Skeletal muscle satellite cell (primary cell): ENCODE results near the gene LPIN1.
"Not testable (repeated sequence)": the region's sequence is repeated elsewhere in the genome, so short reads cannot be mapped to it uniquely, and the experiment has no call there.

ENCODE experiments used
- H3K27me3 ChIP-seq: 2 replicates; pipeline ENCODE4 v1.7.0; 2013; ENCODE audit warnings: low read length; ENCODE audit not compliant: control insufficient read depth, insufficient read depth
- H3K36me3 ChIP-seq: 2 replicates; pipeline ENCODE4 v1.7.0; 2013; ENCODE audit warnings: mild to moderate bottlenecking, control low read depth, low read length; ENCODE audit not compliant: insufficient read depth
- H3K4me1 ChIP-seq: 2 replicates; pipeline ENCODE4 v1.7.0; 2013; ENCODE audit warnings: low read length; ENCODE audit not compliant: control insufficient read depth, insufficient read depth
- H3K4me2 ChIP-seq: 2 replicates; pipeline ENCODE4 v1.7.0; 2013; ENCODE audit warnings: mild to moderate bottlenecking, low read length
- H3K4me3 ChIP-seq: 2 replicates; pipeline ENCODE4 v1.7.0; 2013; ENCODE audit warnings: low read length
- H3K9ac ChIP-seq: 2 replicates; pipeline ENCODE4 v1.7.0; 2013; ENCODE audit warnings: mild to moderate bottlenecking, low read depth, low read length, moderate library complexity
- H3K9me3 ChIP-seq: replicated peaks from 2 replicates; pipeline ENCODE4 v1.7.0; 2013; ENCODE audit warnings: mild to moderate bottlenecking, control low read depth, low read length

Gene LPIN1

DNA sequence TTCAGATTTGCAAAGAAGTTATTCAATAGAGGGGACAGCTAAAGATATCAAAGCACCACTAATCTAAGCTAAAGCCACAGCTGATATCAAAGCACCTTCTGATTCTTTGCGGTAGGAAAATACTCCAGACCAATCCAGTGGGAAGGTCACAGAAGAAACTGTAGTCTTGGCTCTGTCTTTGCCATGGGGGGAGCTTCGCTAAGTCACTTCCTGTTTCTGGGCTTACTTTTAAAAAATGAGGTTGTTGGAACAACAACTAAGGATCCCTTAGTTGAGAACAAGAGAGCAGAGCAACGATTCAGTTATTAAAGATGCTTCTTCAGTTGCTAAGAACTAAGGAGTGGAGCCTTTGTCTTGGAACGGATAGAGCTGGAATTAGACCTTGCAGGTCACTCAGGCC is 12.2 kb downstream of the LPIN1 start:
- Histone ChIP-seq H3K4me3 (no peak overlapping the region), H3K4me1 (peaks cover 11% of the 10 kb centered on the region), H3K36me3 (no peaks in the 10 kb centered on the region), H3K9ac (no peak overlapping the region), H3K4me2 (no peak overlapping the region), H3K9me3 (no peaks in the 10 kb centered on the region), H3K27me3 (no peaks in the 10 kb centered on the region)

DNA sequence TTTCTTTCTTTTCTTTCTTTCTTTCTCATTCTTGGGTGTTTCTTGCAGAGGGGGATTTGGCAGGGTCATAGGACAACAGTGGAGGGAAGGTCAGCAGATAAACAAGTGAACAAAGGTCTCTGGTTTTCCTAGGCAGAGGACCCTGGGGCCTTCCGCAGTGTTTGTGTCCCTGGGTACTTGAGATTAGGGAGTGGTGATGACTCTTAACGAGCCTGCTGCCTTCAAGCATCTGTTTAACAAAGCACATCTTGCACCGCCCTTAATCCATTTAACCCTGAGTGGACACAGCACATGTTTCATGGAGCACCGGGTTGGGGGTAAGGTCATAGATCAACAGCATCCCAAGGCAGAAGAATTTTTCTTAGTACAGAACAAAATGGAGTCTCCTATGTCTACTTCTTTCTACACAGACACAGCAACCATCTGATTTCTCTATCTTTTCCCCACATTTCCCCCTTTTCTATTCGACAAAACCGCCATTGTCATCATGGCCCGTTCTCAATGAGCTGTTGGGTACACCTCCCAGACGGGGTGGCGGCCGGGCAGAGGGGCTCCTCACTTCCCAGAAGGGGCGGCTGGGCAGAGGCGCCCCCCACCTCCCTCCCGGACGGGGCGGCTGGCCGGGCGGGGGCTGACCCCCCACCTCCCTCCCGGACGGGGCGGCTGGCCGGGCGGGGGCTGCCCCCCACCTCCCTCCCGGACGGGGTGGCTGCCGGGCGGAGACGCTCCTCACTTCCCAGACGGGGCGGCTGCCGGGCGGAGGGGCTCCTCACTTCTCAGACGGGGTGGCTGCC is 12.9 kb downstream of the LPIN1 start:
- not testable (repeated sequence) for H3K36me3 ChIP-seq, H3K9ac ChIP-seq, H3K27me3 ChIP-seq, H3K4me3 ChIP-seq, H3K4me2 ChIP-seq, H3K4me1 ChIP-seq, H3K9me3 ChIP-seq

DNA sequence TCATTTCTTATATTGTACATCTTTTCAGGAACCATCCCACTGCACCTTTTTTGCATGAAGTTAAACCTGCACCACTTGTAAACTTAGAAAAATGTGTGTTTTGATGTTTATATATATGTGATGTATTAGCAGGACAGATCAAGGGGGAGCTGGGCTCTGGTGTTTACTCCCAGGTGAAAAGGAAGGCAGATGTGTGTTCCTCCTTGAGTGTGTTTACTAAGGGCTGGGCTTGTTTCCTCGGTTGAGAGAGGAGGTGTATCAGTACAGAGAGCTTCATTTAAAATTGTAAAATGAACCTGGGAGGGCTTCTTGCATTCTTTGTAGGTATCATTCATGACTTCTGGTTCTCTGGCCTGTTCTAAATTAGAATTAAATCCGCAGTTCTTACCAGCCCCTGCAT is 14.8 kb downstream of the LPIN1 start:
- Histone ChIP-seq H3K4me1 (no peaks in the 10 kb centered on the region), H3K36me3 (peaks cover 15% of the 10 kb centered on the region), H3K27me3 (no peaks in the 10 kb centered on the region), H3K4me2 (no peak overlapping the region), H3K9ac (no peak overlapping the region), H3K9me3 (no peaks in the 10 kb centered on the region), H3K4me3 (no peak overlapping the region)

DNA sequence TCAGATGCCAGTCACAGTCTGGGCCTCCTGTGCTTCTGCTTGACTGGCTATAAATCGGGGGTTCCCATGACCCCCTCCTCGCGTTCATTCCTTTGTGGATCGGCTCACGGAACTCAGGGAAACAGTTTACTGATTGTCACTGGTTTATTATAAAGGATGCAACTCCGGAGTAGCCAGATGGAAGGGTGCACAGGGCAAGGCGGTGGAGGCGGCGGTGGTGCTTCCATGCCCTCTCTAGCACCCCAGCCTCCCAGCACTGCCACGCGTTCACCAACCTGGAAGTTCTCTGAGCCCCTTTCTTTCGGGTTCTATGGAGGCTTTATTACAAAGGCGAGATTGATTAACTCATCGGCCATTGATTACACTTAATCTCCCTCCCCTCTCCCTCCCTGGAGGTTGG is 15.6 kb downstream of the LPIN1 start:
- Histone ChIP-seq H3K36me3 (peaks cover 23% of the 10 kb centered on the region), H3K4me2 (no peak overlapping the region)

DNA sequence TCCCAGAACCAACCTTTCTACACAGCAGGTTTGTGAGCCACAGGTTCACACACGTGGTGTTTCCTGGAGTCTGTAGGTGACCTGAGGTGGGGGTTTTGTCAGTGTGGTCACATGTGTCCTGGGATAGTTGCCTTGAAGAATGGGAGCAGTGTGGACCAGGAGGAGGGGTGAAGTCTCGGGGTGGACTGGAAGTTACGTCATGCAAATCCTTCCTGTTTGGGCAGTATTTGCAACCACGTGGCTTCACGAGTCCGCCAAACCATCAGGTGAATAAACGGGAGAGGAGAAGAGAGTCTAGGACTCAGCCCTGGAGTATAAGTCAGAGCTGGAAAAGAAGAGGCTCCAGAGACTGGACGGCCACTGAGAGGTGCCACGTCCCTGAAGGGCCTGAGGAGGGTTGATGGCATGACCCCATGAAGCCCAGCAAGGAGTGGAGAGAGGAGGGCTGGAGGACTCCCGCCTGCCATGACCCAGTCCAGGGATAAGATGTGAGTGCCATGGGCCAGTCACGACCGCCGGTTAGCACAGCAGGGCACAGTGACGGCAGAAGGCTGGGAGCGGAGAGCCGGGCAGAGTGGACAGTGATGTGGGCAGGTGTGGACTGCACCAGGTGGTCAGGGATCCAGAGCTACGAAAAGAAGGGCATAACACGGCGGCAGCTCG is 16.5 kb downstream of the LPIN1 start:
- no peaks in the 10 kb centered on the region for H3K27me3 ChIP-seq
- H3K9ac ChIP-seq = no peak overlapping the region
- H3K4me1 ChIP-seq = no peaks in the 10 kb centered on the region
- H3K36me3 ChIP-seq = peaks cover 31% of the 10 kb centered on the region
- no peak overlapping the region for H3K4me2 ChIP-seq
- no peak overlapping the region for H3K4me3 ChIP-seq
- no peaks in the 10 kb centered on the region for H3K9me3 ChIP-seq

More for the DNA sequence above, 15.6 kb downstream of the LPIN1 start:
- Histone ChIP-seq H3K27me3 (no peaks in the 10 kb centered on the region), H3K9me3 (no peaks in the 10 kb centered on the region), H3K4me1 (no peaks in the 10 kb centered on the region), H3K4me3 (no peak overlapping the region), H3K9ac (no peak overlapping the region)

DNA sequence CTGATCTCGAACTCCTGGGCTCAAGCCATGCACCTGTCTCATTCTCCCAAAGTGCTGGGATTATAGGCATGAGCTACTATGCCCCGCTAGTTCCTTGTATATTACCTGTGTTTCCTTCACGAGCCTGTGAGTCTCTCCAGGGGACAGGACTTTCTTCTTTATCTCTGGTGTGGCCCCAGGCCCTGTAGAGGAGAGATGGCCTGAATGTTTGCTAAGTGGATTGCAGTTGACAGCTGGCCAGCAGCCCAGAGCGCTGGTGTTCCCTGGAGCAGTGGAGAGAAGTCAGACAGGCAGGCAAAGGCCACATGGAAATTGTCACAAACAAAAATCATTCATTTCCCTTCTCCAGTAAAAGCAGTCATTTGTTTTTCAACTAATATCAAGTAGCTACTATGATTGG is 17.9 kb downstream of the LPIN1 start:
- Histone ChIP-seq H3K4me1 (no peaks in the 10 kb centered on the region), H3K36me3 (peaks cover 36% of the 10 kb centered on the region), H3K9me3 (no peaks in the 10 kb centered on the region)

DNA sequence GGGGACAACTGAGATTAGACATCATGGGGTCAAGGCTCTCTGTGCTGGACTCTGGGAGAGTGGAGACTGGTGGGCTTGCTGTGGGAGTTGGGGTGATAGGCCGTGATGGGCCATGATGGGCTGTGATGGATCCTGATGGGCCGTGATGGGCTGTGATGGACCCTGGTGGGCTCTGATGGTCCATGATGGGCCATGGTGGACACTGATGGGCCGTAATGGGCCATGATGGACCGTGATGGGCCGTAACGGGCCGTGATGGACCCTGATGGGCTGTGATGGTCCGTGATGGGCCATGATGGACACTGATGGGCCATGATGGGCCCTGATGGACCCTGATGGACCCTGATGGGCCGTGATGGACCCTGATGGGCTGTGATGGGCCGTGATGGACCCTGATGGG is 18.5 kb downstream of the LPIN1 start:
- Histone ChIP-seq H3K27me3 (no peaks in the 10 kb centered on the region), H3K4me2 (no peak overlapping the region), H3K4me3 (no peak overlapping the region), H3K4me1 (no peaks in the 10 kb centered on the region), H3K9ac (no peak overlapping the region), H3K36me3 (peaks cover 36% of the 10 kb centered on the region), H3K9me3 (no peaks in the 10 kb centered on the region)

More for the DNA sequence above, 17.9 kb downstream of the LPIN1 start:
- no peak overlapping the region for H3K4me3 ChIP-seq
- no peak overlapping the region for H3K9ac ChIP-seq
- no peak overlapping the region for H3K4me2 ChIP-seq
- no peaks in the 10 kb centered on the region for H3K27me3 ChIP-seq

DNA sequence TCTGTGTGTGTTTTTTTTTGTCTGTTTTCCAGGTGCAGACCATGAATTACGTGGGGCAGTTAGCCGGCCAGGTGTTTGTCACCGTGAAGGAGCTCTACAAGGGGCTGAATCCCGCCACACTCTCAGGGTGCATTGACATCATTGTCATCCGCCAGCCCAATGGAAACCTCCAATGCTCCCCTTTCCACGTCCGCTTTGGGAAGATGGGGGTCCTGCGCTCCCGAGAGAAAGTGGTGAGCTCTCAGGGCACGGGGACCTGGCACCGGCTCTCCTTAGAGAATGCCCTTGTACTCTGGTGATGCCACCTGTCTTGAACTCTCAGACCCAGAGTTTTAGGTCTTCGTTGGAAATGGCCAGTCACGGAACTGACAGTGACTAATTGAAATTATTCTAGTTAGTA is 19.1 kb downstream of the LPIN1 start:
- Histone ChIP-seq H3K36me3 (peaks cover 40% of the 10 kb centered on the region), H3K4me2 (no peak overlapping the region), H3K9me3 (no peaks in the 10 kb centered on the region), H3K4me3 (no peak overlapping the region), H3K27me3 (no peaks in the 10 kb centered on the region), H3K9ac (no peak overlapping the region), H3K4me1 (no peaks in the 10 kb centered on the region)

DNA sequence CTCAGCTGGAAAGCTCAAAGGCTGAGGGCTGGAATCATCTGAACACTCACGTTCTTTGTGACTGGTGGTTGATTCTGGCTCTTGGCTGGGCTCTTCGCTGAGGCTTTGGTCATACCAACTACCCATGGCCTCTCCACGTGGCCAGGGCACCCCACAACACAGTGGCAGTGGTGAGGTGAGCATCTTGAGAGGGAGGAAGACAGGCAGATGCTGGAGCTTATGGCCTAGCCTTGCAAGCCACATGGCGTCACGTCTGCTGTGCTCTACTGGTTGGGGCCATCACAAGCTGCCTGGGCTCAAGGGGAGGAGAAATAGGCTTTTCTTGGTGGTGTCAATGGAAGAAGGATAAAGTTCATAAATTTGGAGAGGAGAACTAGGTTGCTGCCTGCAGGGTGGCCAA is 19.6 kb downstream of the LPIN1 start:
- no peaks in the 10 kb centered on the region for H3K4me1 ChIP-seq
- peaks cover 44% of the 10 kb centered on the region for H3K36me3 ChIP-seq
- no peaks in the 10 kb centered on the region for H3K9me3 ChIP-seq
- no peak overlapping the region for H3K9ac ChIP-seq
- no peak overlapping the region for H3K4me3 ChIP-seq
- H3K4me2 ChIP-seq = no peak overlapping the region
- no peaks in the 10 kb centered on the region for H3K27me3 ChIP-seq

DNA sequence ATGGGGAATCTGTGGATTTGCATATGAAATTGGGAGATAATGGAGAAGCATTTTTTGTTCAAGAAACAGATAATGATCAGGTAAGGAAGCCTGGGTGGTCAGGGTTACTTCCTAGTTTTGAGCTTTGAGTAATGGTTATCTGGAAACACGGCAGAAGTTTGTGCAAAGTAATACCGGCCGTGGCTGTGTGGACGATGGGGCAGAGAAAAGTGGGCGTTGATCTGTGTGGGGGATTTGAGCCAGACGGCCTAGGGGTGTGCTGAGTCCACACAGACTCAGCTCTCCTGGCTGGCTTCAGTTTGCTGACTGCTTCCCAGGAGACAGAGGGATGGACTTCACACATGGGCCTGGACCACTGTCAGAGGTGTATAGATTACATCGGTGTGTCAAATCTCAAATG is 21.3 kb downstream of the LPIN1 start:
- Histone ChIP-seq H3K27me3 (no peaks in the 10 kb centered on the region), H3K4me3 (no peak overlapping the region)

DNA sequence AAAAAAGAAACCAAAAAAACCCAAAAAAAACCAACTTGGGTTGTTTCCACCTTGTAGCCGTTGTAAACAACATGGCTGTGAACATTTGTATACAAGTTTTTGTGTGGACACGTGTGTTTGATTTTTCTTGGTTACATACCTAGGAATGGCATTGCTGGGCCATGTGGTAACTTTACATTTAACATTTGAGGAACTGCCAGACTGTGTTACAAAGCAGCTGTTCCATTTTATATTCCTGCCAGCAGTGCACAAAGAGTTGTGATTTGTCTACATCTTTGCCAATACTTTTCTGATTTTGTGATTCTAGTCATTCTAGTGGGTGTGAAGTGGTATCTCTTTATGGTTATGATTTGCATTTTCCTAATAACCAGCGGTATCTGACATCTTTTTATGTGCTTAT is 22.5 kb downstream of the LPIN1 start:
- H3K36me3 ChIP-seq = peaks cover 70% of the 10 kb centered on the region
- H3K4me2 ChIP-seq = no peak overlapping the region
- H3K9ac ChIP-seq = no peak overlapping the region
- H3K27me3 ChIP-seq = no peaks in the 10 kb centered on the region
- no peak overlapping the region for H3K4me3 ChIP-seq
- H3K9me3 ChIP-seq = no peaks in the 10 kb centered on the region
- no peaks in the 10 kb centered on the region for H3K4me1 ChIP-seq

More for the DNA sequence above, 21.3 kb downstream of the LPIN1 start:
- Histone ChIP-seq H3K36me3 (peaks cover 58% of the 10 kb centered on the region), H3K4me2 (no peak overlapping the region), H3K4me1 (no peaks in the 10 kb centered on the region), H3K9ac (no peak overlapping the region), H3K9me3 (no peaks in the 10 kb centered on the region)

DNA sequence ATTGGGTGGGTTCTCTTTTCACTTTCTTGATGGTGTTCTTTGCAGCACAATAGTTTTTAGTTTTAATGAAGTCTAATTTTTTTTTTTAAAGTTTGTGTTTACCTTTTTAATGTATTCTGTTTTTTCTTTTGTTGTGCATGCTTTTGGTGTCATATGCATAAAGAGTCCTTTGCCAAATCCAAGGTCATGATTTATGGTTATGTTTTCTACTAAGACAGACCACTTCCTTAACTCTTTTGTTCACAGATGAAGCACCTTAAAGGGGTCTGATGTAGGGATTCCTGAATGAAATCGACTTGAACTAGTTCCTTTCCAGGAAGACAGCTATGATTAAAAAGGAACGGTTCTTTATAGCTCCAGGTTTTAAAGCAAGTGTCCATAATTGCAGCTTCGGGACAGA is 23.1 kb downstream of the LPIN1 start:
- peaks cover 73% of the 10 kb centered on the region for H3K36me3 ChIP-seq
- no peak overlapping the region for H3K4me2 ChIP-seq
- H3K9me3 ChIP-seq = no peaks in the 10 kb centered on the region
- H3K4me1 ChIP-seq = peaks cover 2% of the 10 kb centered on the region
- H3K27me3 ChIP-seq = no peaks in the 10 kb centered on the region
- no peak overlapping the region for H3K4me3 ChIP-seq
- H3K9ac ChIP-seq = no peak overlapping the region
